ENCODE data around the gene SSNA1. TPM values are rescaled to one million over a fixed set of nuclear protein-coding genes. Genes with fewer than 3 reads are reported as not detected.

SSNA1 gene
- total and polyA plus RNA-seq, 9 of the 15 experiments (the other 6 are each of a cell fraction or from before 2014, with no cell fraction given) = 1.9 to 130 (median 57.1) TPM

GRCh38 chr9:137192448-137192780 is 3.9 kb downstream of the SSNA1 start:
- no peaks in the 10 kb centered on the region; the same call in 1 of the 2 replicates for H4K20me1 ChIP-seq (replicated peaks; ENCODE audit: control insufficient read depth, insufficient read depth, low read length)
- H3K4me3 ChIP-seq = no peak overlapping the region
- CTCF ChIA-PET (ENCODE audit: low intra/inter-chr PET ratio) = no interaction called here
- no peaks in the 10 kb centered on the region for H3K27me3 ChIP-seq (ENCODE audit: control insufficient read depth in 2 of 2, insufficient read depth in 2 of 2, low read length in 2 of 2)
- intact Hi-C loops (cut with micrococcal nuclease) (no loop called here), in situ Hi-C loops (cut with MboI) (no loop called here)
- H3K27ac ChIP-seq (ENCODE audit: extremely low read depth, low read depth, low read length) = no peak overlapping the region
- H3K4me2 ChIP-seq (ENCODE audit: insufficient read depth, low read length) = no peak overlapping the region
- 79% methylated on average over 10 of the region's 10 CpGs for WGBS (ENCODE audit: insufficient coverage, low coverage, missing lambda C conversion rate)
- no peak for DNase-seq (ENCODE audit: extremely low read depth in 1 of 4, low spot score in 3 of 4)
- peaks cover 44% of the 10 kb centered on the region for H3K79me2 ChIP-seq (ENCODE audit: control insufficient read depth, insufficient read depth, low read length)
- no peak for ATAC-seq
- no peaks in the 10 kb centered on the region for H3K9me1 ChIP-seq (ENCODE audit: control insufficient read depth, insufficient read depth, low read length)
- no TSS peak for BruUV-seq (replicated peaks)
- H3K9ac ChIP-seq (ENCODE audit: insufficient read depth in 1 of 2, low read depth in 2 of 2, low read length in 2 of 2) = peak overlapping the region in 1 of 2 experiments; percentile 78; a peak in 2 of 4 replicates
- H3K36me3 ChIP-seq (ENCODE audit: control insufficient read depth, insufficient read depth, low read length) = peaks cover 35% of the 10 kb centered on the region; the same call in 1 of the 3 replicates
- POLR2A ChIA-PET = interaction anchor here (0.6 to 6.7 kb wide), 6 partner anchors 10 to 62 kb away, joined by 3 to 56 read pairs (median 5); partner anchors contain the start of genes NDOR1, TMEM203, TPRN and TUBB4B
- no peak for FAIRE-seq
- H2AFZ ChIP-seq (ENCODE audit: low read depth, low read length) = no peak overlapping the region
- H3K4me1 ChIP-seq (replicated peaks in 1 of 2; ENCODE audit: control insufficient read depth in 2 of 2, insufficient read depth in 2 of 2, low read length in 2 of 2) = peaks cover 9 to 96% of the 10 kb centered on the region in 2 experiments
- no peaks in the 10 kb centered on the region for H3K9me3 ChIP-seq (replicated peaks; ENCODE audit: control insufficient read depth, insufficient read depth, low read depth, low read length)
- TF ChIP-seq MTF1 (CRISPR knock-in tag; IDR thresholded peaks at IDR 0.05; ENCODE audit: borderline replicate concordance) = no peak
- no peak for TF ChIP-seq GATAD2B (IDR thresholded peaks at IDR 0.05; ENCODE audit: borderline replicate concordance)
- TF ChIP-seq ZNF263 (CRISPR knock-in tag; IDR thresholded peaks at IDR 0.05; ENCODE audit: borderline replicate concordance) = peak; percentile 41; the same call in 1 of the 2 replicates

- no TSS peak for BruUV-seq (replicated peaks)
- ChIA-PET CTCF (ENCODE audit: low intra/inter-chr PET ratio) (no interaction called here), POLR2A (interaction anchor here (1.0 to 6.7 kb wide), 4 partner anchors 10 to 48 kb away, joined by 3 to 56 read pairs (median 8); partner anchors contain the start of genes NDOR1, TMEM203, TPRN and TUBB4B)
- peaks cover 9 to 96% of the 10 kb centered on the region in 2 experiments; a peak in 4 of 5 replicates for H3K4me1 ChIP-seq (replicated peaks in 1 of 2; ENCODE audit: control insufficient read depth in 2 of 2, insufficient read depth in 2 of 2, low read length in 2 of 2)
- H2AFZ ChIP-seq (ENCODE audit: low read depth, low read length) = no peak overlapping the region
- no peak for FAIRE-seq
- intact Hi-C loops (cut with micrococcal nuclease) (no loop called here), in situ Hi-C loops (cut with MboI) (no loop called here)
- ATAC-seq = no peak
- H3K4me2 ChIP-seq (ENCODE audit: insufficient read depth, low read length) = no peak overlapping the region
- H3K36me3 ChIP-seq (ENCODE audit: control insufficient read depth, insufficient read depth, low read length) = peaks cover 35% of the 10 kb centered on the region; the same call in 1 of the 3 replicates
- peaks cover 44% of the 10 kb centered on the region for H3K79me2 ChIP-seq (ENCODE audit: control insufficient read depth, insufficient read depth, low read length)
- peak overlapping the region in 1 of 2 experiments; percentile 74; a peak in 2 of 4 replicates for H3K9ac ChIP-seq (ENCODE audit: insufficient read depth in 1 of 2, low read depth in 2 of 2, low read length in 2 of 2)
- no peak overlapping the region for H3K27ac ChIP-seq (ENCODE audit: extremely low read depth, low read depth, low read length)
- no peaks in the 10 kb centered on the region for H3K9me1 ChIP-seq (ENCODE audit: control insufficient read depth, insufficient read depth, low read length)
- H3K4me3 ChIP-seq = no peak overlapping the region
- 63% methylated on average over 2 of the region's 2 CpGs for WGBS (ENCODE audit: insufficient coverage, low coverage, missing lambda C conversion rate)
- H4K20me1 ChIP-seq (replicated peaks; ENCODE audit: control insufficient read depth, insufficient read depth, low read length) = no peaks in the 10 kb centered on the region; the same call in 1 of the 2 replicates
- DNase-seq (ENCODE audit: extremely low read depth in 1 of 4, low spot score in 3 of 4) = no peak
- H3K9me3 ChIP-seq (replicated peaks; ENCODE audit: control insufficient read depth, insufficient read depth, low read depth, low read length) = no peaks in the 10 kb centered on the region
- no peaks in the 10 kb centered on the region for H3K27me3 ChIP-seq (ENCODE audit: control insufficient read depth in 2 of 2, insufficient read depth in 2 of 2, low read length in 2 of 2)
- peak; percentile 62 for TF ChIP-seq NFIC (IDR thresholded peaks at IDR 0.05)
- TF ChIP-seq FOS (IDR thresholded peaks at IDR 0.05; ENCODE audit: extremely low read depth, insufficient read length) = no peak
These were observed 4.4 kb downstream of the SSNA1 start for GRCh38 chr9:137192859-137193258.
